IPS-15b (cell line): ENCODE measurements around the gene NINJ2.

Experiments used
- H3K27me3 ChIP-seq: one replicate; pipeline ENCODE4 v1.6.1; 2013; ENCODE audit warnings: low read length; ENCODE audit not compliant: control insufficient read depth, insufficient read depth
- H3K36me3 ChIP-seq: one replicate; pipeline ENCODE4 v1.6.1; 2013; ENCODE audit warnings: low read length; ENCODE audit not compliant: control insufficient read depth, insufficient read depth
- H3K4me1 ChIP-seq: one replicate; pipeline ENCODE4 v1.6.1; 2013; ENCODE audit warnings: mild to moderate bottlenecking, low read length; ENCODE audit not compliant: control insufficient read depth, insufficient read depth
- H3K4me3 ChIP-seq: one replicate; pipeline ENCODE4 v1.5.1; 2013; ENCODE audit warnings: low read depth, low read length
- H3K9ac ChIP-seq: one replicate; pipeline ENCODE4 v1.6.1; 2013; ENCODE audit warnings: low read depth, mild to moderate bottlenecking, low read length
- H3K9me3 ChIP-seq: one replicate; pipeline ENCODE4 v1.6.1; 2013; ENCODE audit warnings: mild to moderate bottlenecking, low read length; ENCODE audit not compliant: control insufficient read depth, insufficient read depth

NINJ2 gene

GRCh38 chr12:537772-538171, 125.5 kb downstream of the NINJ2 start:
- peaks cover 5% of the 10 kb centered on the region for H3K4me1 ChIP-seq
- no peaks in the 10 kb centered on the region for H3K27me3 ChIP-seq
- H3K9ac ChIP-seq = no peak overlapping the region
- no peak overlapping the region for H3K4me3 ChIP-seq
- no peaks in the 10 kb centered on the region for H3K36me3 ChIP-seq
- H3K9me3 ChIP-seq = no peaks in the 10 kb centered on the region

- Histone ChIP-seq H3K4me1 (peaks cover under 1% of the 10 kb centered on the region), H3K9me3 (no peaks in the 10 kb centered on the region), H3K4me3 (no peak overlapping the region), H3K36me3 (no peaks in the 10 kb centered on the region), H3K9ac (no peak overlapping the region), H3K27me3 (no peaks in the 10 kb centered on the region)
Measured at GRCh38 chr12:536751-537245, 126.4 kb downstream of the NINJ2 start.

- no peak overlapping the region for H3K4me3 ChIP-seq
- H3K9ac ChIP-seq = no peak overlapping the region
- no peaks in the 10 kb centered on the region for H3K36me3 ChIP-seq
- no peaks in the 10 kb centered on the region for H3K4me1 ChIP-seq
- no peaks in the 10 kb centered on the region for H3K27me3 ChIP-seq
- H3K9me3 ChIP-seq = no peaks in the 10 kb centered on the region
Measured at GRCh38 chr12:535396-535795, 127.8 kb downstream of the NINJ2 start.

GRCh38 chr12:534216-534615, 129.0 kb downstream of the NINJ2 start:
- H3K4me3 ChIP-seq = no peak overlapping the region
- H3K36me3 ChIP-seq = no peaks in the 10 kb centered on the region
- no peak overlapping the region for H3K9ac ChIP-seq
- H3K9me3 ChIP-seq = no peaks in the 10 kb centered on the region
- no peaks in the 10 kb centered on the region for H3K27me3 ChIP-seq
- no peaks in the 10 kb centered on the region for H3K4me1 ChIP-seq

GRCh38 chr12:533718-534117, 129.5 kb downstream of the NINJ2 start:
- Histone ChIP-seq H3K4me3 (no peak overlapping the region), H3K27me3 (no peaks in the 10 kb centered on the region), H3K9me3 (no peaks in the 10 kb centered on the region), H3K4me1 (no peaks in the 10 kb centered on the region), H3K36me3 (no peaks in the 10 kb centered on the region), H3K9ac (no peak overlapping the region)

- Histone ChIP-seq H3K9ac (no peak overlapping the region), H3K4me1 (no peaks in the 10 kb centered on the region), H3K9me3 (no peaks in the 10 kb centered on the region), H3K4me3 (no peak overlapping the region), H3K36me3 (no peaks in the 10 kb centered on the region), H3K27me3 (no peaks in the 10 kb centered on the region)
Measured at GRCh38 chr12:532908-533565, 130.2 kb downstream of the NINJ2 start.

GRCh38 chr12:531951-532585, 131.2 kb downstream of the NINJ2 start:
- Histone ChIP-seq H3K9ac (no peak overlapping the region), H3K36me3 (no peaks in the 10 kb centered on the region), H3K27me3 (no peaks in the 10 kb centered on the region), H3K9me3 (no peaks in the 10 kb centered on the region), H3K4me1 (no peaks in the 10 kb centered on the region), H3K4me3 (no peak overlapping the region)

GRCh38 chr12:530821-531220, 132.4 kb downstream of the NINJ2 start:
- Histone ChIP-seq H3K4me1 (no peaks in the 10 kb centered on the region), H3K36me3 (no peaks in the 10 kb centered on the region), H3K9ac (no peak overlapping the region), H3K9me3 (no peaks in the 10 kb centered on the region), H3K4me3 (no peak overlapping the region), H3K27me3 (no peaks in the 10 kb centered on the region)

GRCh38 chr12:530308-530707, 132.9 kb downstream of the NINJ2 start:
- Histone ChIP-seq H3K9ac (no peak overlapping the region), H3K36me3 (no peaks in the 10 kb centered on the region), H3K4me3 (no peak overlapping the region), H3K27me3 (no peaks in the 10 kb centered on the region), H3K9me3 (no peaks in the 10 kb centered on the region), H3K4me1 (no peaks in the 10 kb centered on the region)

GRCh38 chr12:527729-528128, 135.5 kb downstream of the NINJ2 start:
- H3K9ac ChIP-seq = no peak overlapping the region
- H3K9me3 ChIP-seq = no peaks in the 10 kb centered on the region
- H3K4me1 ChIP-seq = no peaks in the 10 kb centered on the region
- no peak overlapping the region for H3K4me3 ChIP-seq
- H3K36me3 ChIP-seq = no peaks in the 10 kb centered on the region
- H3K27me3 ChIP-seq = no peaks in the 10 kb centered on the region

- Histone ChIP-seq H3K27me3 (no peaks in the 10 kb centered on the region), H3K9ac (no peak overlapping the region), H3K9me3 (no peaks in the 10 kb centered on the region), H3K36me3 (no peaks in the 10 kb centered on the region), H3K4me1 (no peaks in the 10 kb centered on the region), H3K4me3 (no peak overlapping the region)
Measured at GRCh38 chr12:527241-527640, 136.0 kb downstream of the NINJ2 start.

GRCh38 chr12:526089-526488, 137.2 kb downstream of the NINJ2 start:
- Histone ChIP-seq H3K4me1 (no peaks in the 10 kb centered on the region), H3K27me3 (no peaks in the 10 kb centered on the region), H3K9ac (no peak overlapping the region), H3K36me3 (no peaks in the 10 kb centered on the region), H3K9me3 (no peaks in the 10 kb centered on the region), H3K4me3 (no peak overlapping the region)
